Aorta (tissue), 5 donors: ENCODE results near the gene ENKD1. TPM values are rescaled to one million over a fixed set of nuclear protein-coding genes. Genes with fewer than 3 reads are reported as not detected.

Source experiments
- ATAC-seq: fragments of 200-7000 bp; cut with Tn5 transposase; one replicate; pipeline ENCODE4 v1.9.1; 2022; ENCODE audit warnings: moderate library complexity; ENCODE audit not compliant: low FRiP score
- DNase-seq, 2 donors: peaks; one replicate each; pipeline ENCODE4 v3.0.0-alpha.2; 2020
- H3K27ac ChIP-seq, 2 donors: one replicate each; pipeline ENCODE4 v1.5.1; 2013; ENCODE audit warnings: low read length in 2 of 2, mild to moderate bottlenecking in 2 of 2, moderate library complexity in 2 of 2, control low read depth in 1 of 2, inconsistent platforms in 1 of 2, low read depth in 1 of 2
- H3K27me3 ChIP-seq, 2 donors: one replicate each; pipeline ENCODE4 v1.6.1; 2013; ENCODE audit warnings: control low read depth in 1 of 2, low read length in 1 of 2, mild to moderate bottlenecking in 1 of 2, moderate library complexity in 1 of 2; ENCODE audit not compliant: insufficient read depth in 2 of 2, control insufficient read depth in 1 of 2
- H3K36me3 ChIP-seq, 2 donors: one replicate each; pipeline ENCODE4 v1.6.1; 2013; ENCODE audit warnings: control low read depth in 1 of 2, low read length in 1 of 2, mild to moderate bottlenecking in 1 of 2; ENCODE audit not compliant: insufficient read depth in 2 of 2, control insufficient read depth in 1 of 2
- H3K4me1 ChIP-seq, 2 donors: one replicate each; pipeline ENCODE4 v1.6.1; 2013; ENCODE audit warnings: low read length in 2 of 2, control low read depth in 1 of 2, mild to moderate bottlenecking in 1 of 2, moderate library complexity in 1 of 2; ENCODE audit not compliant: insufficient read depth in 2 of 2, control insufficient read depth in 1 of 2
- H3K4me3 ChIP-seq, 2 donors: one replicate each; pipeline ENCODE4 v1.5.1; 2013; ENCODE audit warnings: low read length in 2 of 2, control low read depth in 1 of 2, mild to moderate bottlenecking in 1 of 2
- H3K9me3 ChIP-seq: one replicate; pipeline ENCODE4 v1.6.1; 2013; ENCODE audit warnings: mild to moderate bottlenecking, low read length; ENCODE audit not compliant: control insufficient read depth
- WGBS, 2 donors: extraction: QIAGEN DNeasy Blood & Tissue Kit; methylation state at CpG; one replicate each; pipeline ENCODE4 v1.1.7; 2013; 5-methylcytosine and 5-hydroxymethylcytosine counted together
- intact Hi-C, 2 donors: fragments of 100-400 bp; cut with DNase I; formaldehyde crosslinking; loops; one replicate each; pipeline versions ENCODE4 v1.14.2 to v1.15.0; 2022
- polyA plus RNA-seq, 2 donors: library from polyadenylated mRNA; stranded (reverse); fragments of 200-250 nt; gene quantifications; one replicate each; pipeline ENCODE4 v1.2.3, GENCODE V29; 2013
- total RNA-seq, 2 donors: library from RNA; stranded (reverse); fragmentation: NEBNext Ultra II Directional; extraction: Animal tissue kit (Norgen Biotek cat#: 25700); gene quantifications; one replicate each; pipeline ENCODE4 v1.2.1, GENCODE V29; 2021
- donor health status: healthy with polysubstance abuse.
- donor health status: Bipolar disorder and iron deficiency.
- donor health status: DM: no; HTN: no; CAD: no.
- donor health status: DM: no; HTN: no; CAD: no.
- donor health status: DM: yes; HTN: yes; CAD: no.

The ENKD1 gene
- total and polyA plus RNA-seq, 4 donors = 9.7 to 73.8 (median 14.2) TPM

DNA sequence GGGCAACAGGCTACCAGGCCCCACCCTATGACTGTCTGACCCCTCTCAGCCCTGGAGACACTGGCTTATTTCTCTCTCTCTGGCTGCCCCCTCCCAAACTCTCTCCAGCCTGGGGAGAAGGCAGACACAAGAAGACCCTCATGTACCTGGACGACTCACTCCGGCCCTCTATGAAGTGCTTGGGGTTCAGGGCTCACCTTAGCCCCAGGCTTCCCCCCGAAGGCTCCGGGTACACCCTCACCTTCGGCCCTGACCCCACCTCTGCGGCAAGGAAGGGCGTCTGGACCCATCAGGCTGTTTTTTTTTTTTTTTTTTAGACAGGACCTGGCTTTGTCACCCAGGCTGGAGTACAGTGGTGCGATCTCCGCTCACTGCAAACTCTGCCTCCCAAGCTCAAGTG is 22.5 kb downstream of the ENKD1 start:
- Histone ChIP-seq H3K36me3 (no peaks in the 10 kb centered on the region), H3K4me1 (no peaks in the 10 kb centered on the region), H3K9me3 (no peaks in the 10 kb centered on the region), H3K27ac (no peak overlapping the region), H3K4me3 (no peak overlapping the region), H3K27me3 (no peaks in the 10 kb centered on the region)
- intact Hi-C loops = no loop called here
- peak in 1 of 2 donors; percentile 67 for DNase-seq
- ATAC-seq = no peak
- 90 to 93% methylated on average over 9 of the region's 9 CpGs for WGBS, 2 donors

DNA sequence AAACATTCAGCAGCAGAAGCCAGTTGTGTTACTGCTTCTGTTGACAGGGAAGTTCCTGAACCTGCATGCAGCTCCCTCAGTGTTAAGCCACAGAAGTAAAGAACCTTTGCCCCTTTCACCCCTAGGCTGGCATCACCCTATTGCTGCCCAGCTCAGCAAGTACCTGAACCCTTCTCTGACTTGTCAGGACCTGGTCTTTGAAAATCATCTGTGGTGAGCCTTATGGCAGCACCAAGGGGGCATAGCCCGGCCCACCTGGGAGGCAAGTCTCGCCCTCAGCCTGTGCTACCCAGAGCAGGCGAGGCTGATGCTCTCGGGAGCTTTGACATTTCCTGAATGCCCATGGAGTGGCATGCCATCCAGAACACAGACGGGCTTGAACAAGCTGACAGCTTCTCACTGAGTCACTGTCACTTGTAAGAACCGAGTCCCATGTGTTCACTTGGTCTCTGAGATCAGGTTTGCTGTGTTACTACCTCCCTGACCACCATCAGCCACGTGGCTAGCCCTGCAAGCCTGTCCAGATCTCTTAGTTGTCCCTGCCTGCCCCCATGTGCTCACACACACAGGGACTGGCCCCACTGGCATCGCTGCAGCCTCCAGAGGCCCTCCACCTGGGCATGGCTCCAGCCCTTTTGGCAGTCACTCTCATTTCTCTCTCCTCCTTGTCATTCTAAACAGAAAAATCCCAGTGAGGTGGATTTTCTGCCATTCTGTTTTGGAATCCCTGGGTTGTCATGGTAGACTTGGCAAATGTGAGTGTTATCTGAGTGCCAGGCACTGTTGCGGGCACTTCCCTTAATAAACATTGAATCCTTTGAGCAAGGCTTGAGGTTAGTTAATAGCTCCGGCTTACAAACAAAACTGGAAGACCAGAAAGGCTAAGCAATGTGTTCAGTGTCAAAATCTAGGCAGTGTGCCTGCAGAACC is 24.5 kb downstream of the ENKD1 start:
- Histone ChIP-seq H3K27me3 (no peaks in the 10 kb centered on the region), H3K4me1 (no peaks in the 10 kb centered on the region), H3K27ac (no peak overlapping the region), H3K4me3 (no peak overlapping the region), H3K36me3 (peaks cover 0 to 3% of the 10 kb centered on the region in 2 donors), H3K9me3 (no peaks in the 10 kb centered on the region)
- ATAC-seq (peak; percentile 69), DNase-seq (peak; percentile 85 to 90)
- intact Hi-C loops = no loop called here
- 10 to 12% methylated on average over 10 of the region's 10 CpGs for WGBS, 2 donors

DNA sequence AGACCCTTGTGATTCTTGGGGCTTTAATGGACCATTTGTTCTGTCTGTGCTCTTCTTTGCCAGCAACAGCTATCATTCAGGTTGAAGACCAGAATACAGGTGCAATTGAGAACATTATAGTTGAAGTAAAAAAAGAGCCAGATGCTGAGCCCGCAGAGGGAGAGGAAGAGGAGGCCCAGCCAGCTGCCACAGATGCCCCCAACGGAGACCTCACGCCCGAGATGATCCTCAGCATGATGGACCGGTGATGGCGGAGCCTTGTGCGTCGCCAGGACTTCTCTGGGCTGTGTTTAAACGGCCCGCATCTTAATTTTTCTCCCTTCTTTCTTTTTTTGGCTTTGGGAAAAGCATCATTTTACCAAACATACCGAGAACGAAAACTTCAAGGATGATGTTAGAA is 28.9 kb downstream of the ENKD1 start:
- 91 to 95% methylated on average over 12 of the region's 12 CpGs for WGBS, 2 donors
- intact Hi-C loops = no loop called here
- no peak overlapping the region for H3K27ac ChIP-seq

DNA sequence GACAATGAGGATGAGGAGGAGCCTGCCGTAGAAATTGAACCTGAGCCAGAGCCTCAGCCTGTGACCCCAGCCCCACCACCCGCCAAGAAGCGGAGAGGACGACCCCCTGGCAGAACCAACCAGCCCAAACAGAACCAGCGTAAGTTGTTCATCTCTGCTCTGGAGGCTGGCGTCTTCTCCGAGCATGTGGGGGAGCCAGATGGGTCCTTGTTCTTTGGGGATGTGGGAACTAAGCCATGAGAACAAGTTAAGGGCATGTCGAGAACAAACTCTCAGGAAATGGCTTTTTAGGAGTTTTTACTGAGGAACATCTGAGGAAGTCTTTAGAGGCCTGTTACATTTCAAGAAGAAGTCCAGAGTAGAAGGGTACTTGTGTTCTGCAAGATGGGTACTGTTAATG is 29.8 kb downstream of the ENKD1 start:
- Histone ChIP-seq H3K36me3 (peaks cover 5 to 8% of the 10 kb centered on the region in 2 donors), H3K9me3 (no peaks in the 10 kb centered on the region), H3K4me3 (no peak overlapping the region), H3K4me1 (no peaks in the 10 kb centered on the region), H3K27ac (no peak overlapping the region), H3K27me3 (no peaks in the 10 kb centered on the region)
- intact Hi-C loops = no loop called here
- DNase-seq (peak in 1 of 2 donors; percentile 7), ATAC-seq (no peak)
- 91 to 92% methylated on average over 8 of the region's 8 CpGs for WGBS, 2 donors

More for the DNA sequence above, 28.9 kb downstream of the ENKD1 start:
- H3K9me3 ChIP-seq = no peaks in the 10 kb centered on the region
- no peaks in the 10 kb centered on the region for H3K4me1 ChIP-seq
- peak in 1 of 2 donors; percentile 21 for DNase-seq
- ATAC-seq = no peak
- H3K27me3 ChIP-seq = no peaks in the 10 kb centered on the region
- peaks cover 5 to 8% of the 10 kb centered on the region in 2 donors for H3K36me3 ChIP-seq
- H3K4me3 ChIP-seq = no peak overlapping the region

DNA sequence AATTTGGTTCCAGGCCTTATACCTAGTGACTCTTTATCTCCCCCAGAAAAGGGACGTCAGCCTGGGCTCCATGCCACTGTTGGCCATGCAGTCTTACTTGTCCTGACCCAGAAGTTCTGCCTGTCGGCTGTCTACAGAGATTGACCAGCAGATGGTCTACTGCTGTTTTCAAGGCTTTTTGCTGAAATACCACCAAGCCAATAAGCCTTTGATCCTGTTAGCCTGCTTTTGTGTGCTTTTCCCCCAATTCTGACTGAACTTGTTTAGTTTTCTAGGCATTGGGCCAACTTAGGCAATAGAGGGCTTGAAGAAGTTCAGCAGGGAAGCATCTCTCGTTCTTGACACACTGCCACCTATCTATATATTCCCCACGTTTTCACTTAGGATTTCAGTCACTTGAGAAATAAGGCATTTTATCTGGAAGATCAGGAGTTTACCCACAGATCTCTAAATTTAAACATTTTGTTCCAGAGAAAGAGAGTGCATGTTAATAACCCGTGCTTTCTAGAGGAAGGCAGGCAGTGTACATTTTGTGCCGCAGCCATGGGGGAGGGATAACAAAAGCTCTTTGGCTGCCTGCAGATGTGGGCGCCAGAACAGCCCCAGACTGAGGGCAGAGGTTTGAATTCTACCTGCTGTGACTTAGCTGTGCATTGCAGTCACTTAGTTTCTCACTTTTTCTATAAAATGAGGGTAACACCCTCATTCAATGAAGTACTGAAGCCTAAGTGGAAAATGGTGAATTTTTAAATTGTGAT is 34.0 kb downstream of the ENKD1 start:
- Histone ChIP-seq H3K27ac (no peak overlapping the region), H3K36me3 (peaks cover 5 to 12% of the 10 kb centered on the region in 2 donors), H3K27me3 (no peaks in the 10 kb centered on the region), H3K9me3 (no peaks in the 10 kb centered on the region), H3K4me1 (no peaks in the 10 kb centered on the region), H3K4me3 (no peak overlapping the region)
- no peak for ATAC-seq
- intact Hi-C loops = no loop called here
- peak in 1 of 2 donors; percentile 46 for DNase-seq
- WGBS, 2 donors = 47 to 49% methylated on average over 7 of the region's 7 CpGs

DNA sequence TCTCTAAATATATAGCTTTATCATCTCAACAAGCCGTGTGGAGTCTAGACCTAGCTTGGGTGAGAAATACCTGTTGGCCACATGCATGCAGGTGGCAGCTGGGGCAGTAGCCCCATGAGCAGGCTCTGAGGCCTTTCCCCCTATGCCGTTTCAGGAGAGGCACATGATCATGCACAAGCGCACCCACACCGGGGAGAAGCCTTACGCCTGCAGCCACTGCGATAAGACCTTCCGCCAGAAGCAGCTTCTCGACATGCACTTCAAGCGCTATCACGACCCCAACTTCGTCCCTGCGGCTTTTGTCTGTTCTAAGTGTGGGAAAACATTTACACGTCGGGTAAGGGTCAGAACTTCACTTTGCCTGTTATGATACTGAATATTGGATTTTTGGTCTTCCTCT is 38.3 kb downstream of the ENKD1 start:
- intact Hi-C loops = no loop called here
- ATAC-seq (no peak), DNase-seq (peak in 1 of 2 donors; percentile 68)
- no peaks in the 10 kb centered on the region for H3K27me3 ChIP-seq
- peaks cover 6 to 11% of the 10 kb centered on the region in 2 donors for H3K36me3 ChIP-seq
- H3K4me1 ChIP-seq = no peaks in the 10 kb centered on the region
- 92 to 95% methylated on average over 14 of the region's 14 CpGs for WGBS, 2 donors
- H3K27ac ChIP-seq = no peak overlapping the region
- no peak overlapping the region for H3K4me3 ChIP-seq
- no peaks in the 10 kb centered on the region for H3K9me3 ChIP-seq

DNA sequence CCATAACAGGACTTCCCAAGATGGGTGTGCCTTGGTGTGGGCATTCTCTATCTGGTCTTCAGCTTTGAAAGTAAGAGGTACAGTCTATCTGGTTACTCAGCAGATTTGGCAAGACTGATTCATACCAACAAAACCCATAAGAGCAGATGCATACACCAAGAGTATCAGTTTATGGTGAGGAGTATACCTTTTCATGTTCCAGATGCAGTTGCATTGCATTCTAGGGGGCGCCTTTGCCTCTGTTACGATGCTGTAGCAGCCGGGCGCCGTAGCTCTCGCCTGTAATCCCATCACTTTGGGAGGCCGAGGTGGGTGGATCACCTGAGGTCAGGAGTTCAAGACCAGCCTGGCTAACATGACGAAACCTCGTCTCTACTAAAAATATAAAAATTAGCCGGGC is 52.7 kb downstream of the ENKD1 start:
- Histone ChIP-seq H3K9me3 (no peaks in the 10 kb centered on the region), H3K27ac (no peak overlapping the region), H3K36me3 (peaks cover 4 to 10% of the 10 kb centered on the region in 2 donors), H3K4me3 (no peak overlapping the region), H3K27me3 (no peaks in the 10 kb centered on the region), H3K4me1 (no peaks in the 10 kb centered on the region)
- intact Hi-C loops = no loop called here
- DNase-seq (no peak), ATAC-seq (no peak)
- 91 to 92% methylated on average over 10 of the region's 10 CpGs for WGBS, 2 donors
